Thyroid gland (tissue), 4 donors: Measurements from ENCODE around the gene TGIF2. TPM values are rescaled to one million over a fixed set of nuclear protein-coding genes. Genes with fewer than 3 reads are reported as not detected.

Source experiments
- DNase-seq, 2 donors: peaks; one replicate each; pipeline ENCODE4 v3.0.0-alpha.2; 2019
- H3K27ac ChIP-seq, 3 donors: fragments of 200-600 bp; sonication (generic); 1 replicate in 2 of 3; 2 replicates in 1 of 3; pipeline ENCODE4 v1.5.1; 2016 to 2019; ENCODE audit warnings: mild to moderate bottlenecking in 1 of 3, moderate library complexity in 1 of 3
- H3K27me3 ChIP-seq: fragments of 200-600 bp; sonication (generic); one replicate; pipeline ENCODE4 v1.5.1; 2019
- H3K36me3 ChIP-seq, 2 donors: fragments of 200-600 bp; sonication (generic); one replicate each; pipeline ENCODE4 v1.5.1; 2016 to 2019
- H3K4me1 ChIP-seq, 2 donors: fragments of 200-600 bp; sonication (generic); one replicate each; pipeline ENCODE4 v1.5.1; 2017 to 2019
- H3K4me3 ChIP-seq, 3 donors: fragments of 200-600 bp; sonication (generic); replicated peaks in 1 of 3; 1 replicate in 2 of 3; 2 replicates in 1 of 3; pipeline ENCODE4 v1.5.1; 2016; ENCODE audit warnings: mild to moderate bottlenecking in 1 of 3
- H3K9me3 ChIP-seq: fragments of 200-600 bp; sonication (generic); one replicate; pipeline ENCODE4 v1.5.1; 2017
- CTCF ChIP-seq, 6 experiments: fragments of 200-600 bp in 3 of 6; fragments of 450-650 bp in 3 of 6; sonication (generic) in 3 of 6; IDR thresholded peaks; one replicate each; pipeline ENCODE4 v1.5.1; 2016 to 2019; ENCODE audit warnings: antibody characterized with exemption in 6 of 6, mild to moderate bottlenecking in 2 of 6, inconsistent platforms in 1 of 6, moderate library complexity in 1 of 6
- POLR2A ChIP-seq, 2 donors: fragments of 450-650 bp; IDR thresholded peaks; one replicate each; pipeline ENCODE4 v1.6.1; 2017; ENCODE audit warnings: antibody characterized with exemption in 2 of 2, mild to moderate bottlenecking in 2 of 2, moderate library complexity in 1 of 2
- WGBS, 2 donors: methylation state at CpG; one replicate each; pipeline ENCODE4 v1.1.5; 2017; 5-methylcytosine and 5-hydroxymethylcytosine counted together
- intact Hi-C: fragments of 100-400 bp; cut with DNase I; formaldehyde crosslinking; loops from one replicate; pipeline ENCODE4 v1.15.1; 2023
- total RNA-seq, 4 donors: library from RNA; depleted of rRNA; stranded (reverse); fragments of >200 nt; gene quantifications; one replicate each; pipeline ENCODE4 v1.2.3, GENCODE V29; 2016

The TGIF2 gene
- total RNA-seq, 4 donors from 2014 or later: 14.2 to 28.8 (median 18.9) TPM

GRCh38 chr20:36587388-36588070, 14.1 kb downstream of the TGIF2 start:
- intact Hi-C loops: no loop called here
- Histone ChIP-seq H3K27me3 (no peaks in the 10 kb centered on the region), H3K4me3 (no peak overlapping the region), H3K36me3 (peaks cover 0 to 2% of the 10 kb centered on the region in 2 donors), H3K4me1 (peaks cover 0 to 2% of the 10 kb centered on the region in 2 donors), H3K27ac (no peak overlapping the region), H3K9me3 (no peaks in the 10 kb centered on the region)
- peak; percentile 26 to 38 for DNase-seq
- TF ChIP-seq POLR2A (IDR thresholded peaks at IDR 0.05) (no peak), CTCF (IDR thresholded peaks at IDR 0.05) (no peak)
- 86 to 90% methylated on average over 3 of the region's 3 CpGs for WGBS, 2 donors

- intact Hi-C loops: no loop called here
- Histone ChIP-seq H3K27ac (no peak overlapping the region), H3K4me3 (no peak overlapping the region), H3K27me3 (no peaks in the 10 kb centered on the region), H3K9me3 (no peaks in the 10 kb centered on the region), H3K4me1 (peaks cover 0 to 4% of the 10 kb centered on the region in 2 donors), H3K36me3 (no peaks in the 10 kb centered on the region)
- DNase-seq: no peak
- TF ChIP-seq POLR2A (IDR thresholded peaks at IDR 0.05): no peak
- no peak for TF ChIP-seq CTCF (IDR thresholded peaks at IDR 0.05)
- 88 to 89% methylated on average over 4 to 5 of the region's 5 CpGs for WGBS, 2 donors
These were observed 17.9 kb downstream of the TGIF2 start for GRCh38 chr20:36591281-36591680.

DNA sequence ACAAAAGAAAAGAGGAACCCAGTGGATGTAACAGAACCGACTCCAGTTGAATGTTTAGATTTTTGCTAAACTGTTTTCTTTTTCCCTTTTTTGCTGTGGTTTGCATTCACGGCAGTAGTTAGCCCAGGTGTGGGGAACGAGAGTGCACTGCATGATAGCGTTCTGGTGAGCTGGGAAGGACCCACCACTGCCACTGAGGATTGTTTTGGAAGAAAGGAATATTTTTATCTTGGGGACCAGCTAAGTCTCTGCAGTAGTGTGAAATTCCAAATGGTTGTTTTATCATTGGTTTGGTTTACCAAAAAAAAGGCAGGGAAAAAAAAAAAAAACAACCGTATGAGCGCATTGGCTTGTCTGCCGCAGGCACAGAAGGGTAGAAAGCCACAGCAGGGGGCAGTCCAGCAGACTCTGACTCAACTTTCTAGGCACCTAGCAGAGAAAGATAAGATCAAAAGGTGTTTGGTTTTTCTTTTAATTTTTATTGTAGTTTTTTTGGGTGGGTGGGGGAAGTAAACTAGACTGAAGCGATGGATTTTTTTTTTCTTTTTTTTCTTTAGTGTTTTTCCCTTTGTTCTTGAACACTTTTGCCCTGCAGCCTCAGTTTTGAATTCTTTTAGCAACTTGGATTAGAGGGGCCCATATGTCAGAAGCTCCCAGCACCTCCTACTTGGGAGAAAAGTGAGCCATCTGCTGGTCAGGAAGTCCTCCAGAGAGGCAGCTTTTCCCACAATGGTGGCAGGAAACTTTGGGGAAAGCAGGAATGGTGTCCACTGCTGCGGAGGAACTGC, 18.7 kb downstream of the TGIF2 start:
- 83 to 88% methylated on average over 9 of the region's 9 CpGs for WGBS, 2 donors

GRCh38 chr20:36593347-36593929, 20.0 kb downstream of the TGIF2 start:
- intact Hi-C loops: no loop called here
- H3K4me1 ChIP-seq: peaks cover 0 to 4% of the 10 kb centered on the region in 2 donors
- WGBS, 2 donors: 87 to 90% methylated on average over 4 to 5 of the region's 5 CpGs
- no peaks in the 10 kb centered on the region for H3K27me3 ChIP-seq
- no peak overlapping the region for H3K4me3 ChIP-seq
- TF ChIP-seq POLR2A (IDR thresholded peaks at IDR 0.05) (no peak), CTCF (IDR thresholded peaks at IDR 0.05) (no peak)
- no peaks in the 10 kb centered on the region for H3K9me3 ChIP-seq
- DNase-seq: no peak
- no peaks in the 10 kb centered on the region for H3K36me3 ChIP-seq
- H3K27ac ChIP-seq: no peak overlapping the region

More for the DNA sequence above, 18.7 kb downstream of the TGIF2 start:
- H3K4me3 ChIP-seq: no peak overlapping the region
- TF ChIP-seq POLR2A (IDR thresholded peaks at IDR 0.05): no peak
- peak in 4 of 6 experiments; percentile 21 to 44 (median 41) for TF ChIP-seq CTCF (IDR thresholded peaks at IDR 0.05)
- DNase-seq: peak in 1 of 2 donors; percentile 19
- peak overlapping the region in 1 of 3 donors; percentile 12 for H3K27ac ChIP-seq
- H3K27me3 ChIP-seq: no peaks in the 10 kb centered on the region
- no peaks in the 10 kb centered on the region for H3K36me3 ChIP-seq
- intact Hi-C loops: no loop called here
- H3K9me3 ChIP-seq: no peaks in the 10 kb centered on the region
- peaks cover 0 to 4% of the 10 kb centered on the region in 2 donors for H3K4me1 ChIP-seq
